Uterus (tissue), 4 donors: Measurements from ENCODE around the gene NOP16. TPM values are rescaled to one million over a fixed set of nuclear protein-coding genes. Genes with fewer than 3 reads are reported as not detected.

Source experiments
- DNase-seq, 2 donors: peaks; one replicate each; pipeline ENCODE4 v3.0.0-alpha.2; 2019 to 2020
- H3K27ac ChIP-seq, 2 donors: fragments of 200-600 bp; sonication (generic); 1 replicate in 1 of 2; 2 replicates in 1 of 2; pipeline ENCODE4 v1.5.1; 2016 to 2018
- H3K27me3 ChIP-seq, 2 donors: fragments of 200-600 bp; sonication (generic); one replicate each; pipeline ENCODE4 v1.5.1; 2018 to 2019; ENCODE audit warnings: control low read depth in 1 of 2
- H3K36me3 ChIP-seq, 2 donors: fragments of 200-600 bp; sonication (generic); one replicate each; pipeline ENCODE4 v1.5.1; 2019; ENCODE audit warnings: control low read depth in 1 of 2
- H3K4me1 ChIP-seq, 2 donors: fragments of 200-600 bp; sonication (generic); one replicate each; pipeline ENCODE4 v1.5.1; 2018 to 2019; ENCODE audit warnings: control low read depth in 1 of 2
- H3K4me3 ChIP-seq, 2 donors: fragments of 200-600 bp; sonication (generic); 1 replicate in 1 of 2; 2 replicates in 1 of 2; pipeline ENCODE4 v1.5.1; 2018 to 2019; ENCODE audit warnings: mild to moderate bottlenecking in 1 of 2
- H3K9me3 ChIP-seq, 2 donors: fragments of 200-600 bp; sonication (generic); one replicate each; pipeline ENCODE4 v1.5.1; 2019; ENCODE audit warnings: control low read depth in 1 of 2
- CTCF ChIP-seq, 4 experiments: fragments of 200-600 bp in 2 of 4; fragments of 450-650 bp in 2 of 4; sonication (generic) in 2 of 4; IDR thresholded peaks; one replicate each; pipeline ENCODE4 v1.5.1; 2016 to 2019; ENCODE audit warnings: antibody characterized with exemption in 4 of 4, mild to moderate bottlenecking in 2 of 4, moderate library complexity in 1 of 4
- POLR2A ChIP-seq, 2 donors: fragments of 450-650 bp; IDR thresholded peaks; one replicate each; pipeline ENCODE4 v1.6.1; 2016; ENCODE audit warnings: antibody characterized with exemption in 2 of 2, mild to moderate bottlenecking in 1 of 2, moderate library complexity in 1 of 2
- intact Hi-C: fragments of 100-400 bp; cut with DNase I; formaldehyde crosslinking; loops from one replicate; pipeline ENCODE4 v1.15.1; 2023; ENCODE audit warnings: low total_unique reads
- total RNA-seq, 4 donors: library from RNA; depleted of rRNA in 3 of 4; stranded (reverse); fragments of >200 nt in 3 of 4; gene quantifications; one replicate each; pipeline versions ENCODE4 v1.1.0 to v1.2.4, GENCODE V29; 2014 to 2023
- donor health status: DM: yes; HTN: yes; CAD: no.

The NOP16 gene
- total RNA-seq, 4 donors from 2014 or later, result 0.51 to 17.8 (median 7.9) TPM

DNA sequence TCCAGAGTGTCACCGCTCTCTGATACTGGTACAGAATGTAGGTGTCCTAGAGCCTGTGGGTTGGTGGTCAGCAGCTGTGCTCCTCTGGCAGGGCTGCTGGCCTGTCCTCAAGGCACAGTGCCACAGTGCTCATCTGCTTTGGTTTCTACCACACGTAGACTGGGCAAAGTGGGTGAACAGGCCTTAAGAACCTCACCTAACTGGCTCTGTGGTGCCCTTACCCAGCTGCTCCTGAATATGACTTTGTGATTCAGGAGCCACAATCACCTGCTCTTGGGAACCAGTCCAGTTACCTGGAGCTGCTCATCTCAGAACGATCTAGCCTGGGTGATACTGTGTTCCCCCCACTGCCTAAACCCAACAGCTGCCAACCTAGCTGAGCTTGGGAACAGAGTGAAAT lies 6.4 kb downstream of the NOP16 start:
- peak in 1 of 2 donors; percentile 5 for DNase-seq
- no peaks in the 10 kb centered on the region for H3K27me3 ChIP-seq
- no peaks in the 10 kb centered on the region for H3K36me3 ChIP-seq
- TF ChIP-seq POLR2A (IDR thresholded peaks at IDR 0.05) (no peak), CTCF (IDR thresholded peaks at IDR 0.05) (no peak)
- no peak overlapping the region for H3K27ac ChIP-seq
- intact Hi-C loops, result no loop called here
- H3K4me1 ChIP-seq, result no peaks in the 10 kb centered on the region
- H3K4me3 ChIP-seq, result no peak overlapping the region
- H3K9me3 ChIP-seq, result no peaks in the 10 kb centered on the region

- Histone ChIP-seq H3K27ac (no peak overlapping the region), H3K4me1 (no peaks in the 10 kb centered on the region), H3K36me3 (no peaks in the 10 kb centered on the region), H3K27me3 (no peaks in the 10 kb centered on the region), H3K9me3 (no peaks in the 10 kb centered on the region), H3K4me3 (no peak overlapping the region)
- intact Hi-C loops, result no loop called here
- TF ChIP-seq POLR2A (IDR thresholded peaks at IDR 0.05) (no peak), CTCF (IDR thresholded peaks at IDR 0.05) (no peak)
- DNase-seq, result no peak
Measured at GRCh38 chr5:176381423-176381822, 7.0 kb downstream of the NOP16 start.

DNA sequence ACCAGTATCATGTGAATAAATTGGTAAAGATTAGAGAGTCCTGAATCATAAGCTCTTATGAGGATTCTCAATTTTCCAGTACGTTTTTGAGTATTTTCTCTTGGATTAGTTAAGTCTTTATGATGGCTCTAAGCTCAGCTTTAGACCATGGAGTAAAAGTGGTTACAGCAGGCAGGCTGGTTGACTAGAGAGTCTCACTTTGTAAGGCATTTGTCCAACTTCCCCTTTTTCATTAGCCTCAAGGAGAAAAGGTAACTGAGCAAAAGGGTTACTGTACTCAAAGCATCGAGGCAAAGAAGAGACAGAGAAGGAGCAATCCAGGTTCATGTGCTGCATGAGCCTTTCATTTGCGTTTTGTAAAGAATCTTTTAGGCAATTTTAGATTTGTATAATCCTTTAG lies 8.5 kb downstream of the NOP16 start:
- H3K27me3 ChIP-seq, result no peaks in the 10 kb centered on the region
- no peaks in the 10 kb centered on the region for H3K9me3 ChIP-seq
- H3K27ac ChIP-seq, result no peak overlapping the region
- no peak for TF ChIP-seq POLR2A (IDR thresholded peaks at IDR 0.05)
- no peak for TF ChIP-seq CTCF (IDR thresholded peaks at IDR 0.05)
- H3K4me3 ChIP-seq, result no peak overlapping the region
- H3K4me1 ChIP-seq, result no peaks in the 10 kb centered on the region
- no peaks in the 10 kb centered on the region for H3K36me3 ChIP-seq
- no peak for DNase-seq
- intact Hi-C loops, result no loop called here

GRCh38 chr5:176373100-176373818 lies 15.1 kb downstream of the NOP16 start:
- Histone ChIP-seq H3K27me3 (no peaks in the 10 kb centered on the region), H3K27ac (no peak overlapping the region), H3K4me3 (no peak overlapping the region), H3K4me1 (no peaks in the 10 kb centered on the region), H3K9me3 (no peaks in the 10 kb centered on the region), H3K36me3 (no peaks in the 10 kb centered on the region)
- peak in 1 of 2 donors; percentile 38 for DNase-seq
- intact Hi-C loops, result no loop called here
- no peak for TF ChIP-seq CTCF (IDR thresholded peaks at IDR 0.05)
- no peak for TF ChIP-seq POLR2A (IDR thresholded peaks at IDR 0.05)

GRCh38 chr5:176371621-176372539 lies 16.5 kb downstream of the NOP16 start:
- TF ChIP-seq POLR2A (IDR thresholded peaks at IDR 0.05), result no peak
- no peak for TF ChIP-seq CTCF (IDR thresholded peaks at IDR 0.05)
- no peak for DNase-seq
- Histone ChIP-seq H3K36me3 (no peaks in the 10 kb centered on the region), H3K4me3 (no peak overlapping the region), H3K9me3 (no peaks in the 10 kb centered on the region), H3K27ac (no peak overlapping the region), H3K27me3 (no peaks in the 10 kb centered on the region), H3K4me1 (no peaks in the 10 kb centered on the region)
- intact Hi-C loops, result no loop called here
